ENCODE measurements around the gene ACKR3. TPM values are rescaled to one million over a fixed set of nuclear protein-coding genes. Genes with fewer than 3 reads are reported as not detected.

The ACKR3 gene
- total RNA-seq, 4 donors from 2014 or later: 24.9 to 52.9 (median 51.0) TPM

- no peak for DNase-seq (ENCODE audit: extremely low spot score)
- WGBS: 91% methylated on average over 13 of the region's 13 CpGs
- no peaks in the 10 kb centered on the region for H3K9me3 ChIP-seq
- no peaks in the 10 kb centered on the region for H3K4me1 ChIP-seq
- no peak for TF ChIP-seq POLR2AphosphoS5 (IDR thresholded peaks at IDR 0.05)
- TF ChIP-seq POLR2A (IDR thresholded peaks at IDR 0.05; ENCODE audit: low read depth): no peak
- TF ChIP-seq EP300 (IDR thresholded peaks at IDR 0.05): no peak
- no peak for TF ChIP-seq CTCF (IDR thresholded peaks at IDR 0.05)
- no peak overlapping the region for H3K27ac ChIP-seq (replicated peaks in 1 of 4)
- no peaks in the 10 kb centered on the region for H3K36me3 ChIP-seq
- intact Hi-C loops (cut with DNase I): no loop called here
- peaks cover 0 to 8% (median 0%) of the 10 kb centered on the region in 4 donors for H3K27me3 ChIP-seq
- H3K4me3 ChIP-seq: no peak overlapping the region
These were observed 35.7 kb downstream of the ACKR3 start for GRCh38 chr2:236605345-236605734.

- intact Hi-C loops (cut with DNase I): no loop called here
- no peaks in the 10 kb centered on the region for H3K36me3 ChIP-seq
- no peak for DNase-seq (ENCODE audit: extremely low spot score)
- WGBS: 92% methylated on average over 10 of the region's 10 CpGs
- no peak for TF ChIP-seq EP300 (IDR thresholded peaks at IDR 0.05)
- no peak for TF ChIP-seq CTCF (IDR thresholded peaks at IDR 0.05)
- TF ChIP-seq POLR2AphosphoS5 (IDR thresholded peaks at IDR 0.05): no peak
- no peak for TF ChIP-seq POLR2A (IDR thresholded peaks at IDR 0.05; ENCODE audit: low read depth)
- H3K9me3 ChIP-seq: no peaks in the 10 kb centered on the region
- no peaks in the 10 kb centered on the region for H3K4me1 ChIP-seq
- H3K4me3 ChIP-seq: no peak overlapping the region
- no peak overlapping the region for H3K27ac ChIP-seq (replicated peaks in 1 of 4)
- H3K27me3 ChIP-seq: peaks cover 0 to 8% (median 0%) of the 10 kb centered on the region in 4 donors
These were observed 36.4 kb downstream of the ACKR3 start for GRCh38 chr2:236606023-236606422.

- Histone ChIP-seq H3K27me3 (peaks cover 0 to 8% (median 0%) of the 10 kb centered on the region in 4 donors), H3K36me3 (no peaks in the 10 kb centered on the region), H3K4me3 (no peak overlapping the region), H3K9me3 (no peaks in the 10 kb centered on the region), H3K4me1 (no peaks in the 10 kb centered on the region), H3K27ac (replicated peaks in 1 of 4) (no peak overlapping the region)
- intact Hi-C loops (cut with DNase I): no loop called here
- no peak for TF ChIP-seq POLR2A (IDR thresholded peaks at IDR 0.05; ENCODE audit: low read depth)
- no peak for TF ChIP-seq CTCF (IDR thresholded peaks at IDR 0.05)
- no peak for DNase-seq (ENCODE audit: extremely low spot score)
- WGBS: 85% methylated on average over 9 of the region's 9 CpGs
These were observed 38.0 kb downstream of the ACKR3 start for GRCh38 chr2:236607471-236608187.

- H3K27me3 ChIP-seq: peaks cover 0 to 8% (median 0%) of the 10 kb centered on the region in 4 donors
- no peak for DNase-seq (ENCODE audit: extremely low spot score)
- no peaks in the 10 kb centered on the region for H3K9me3 ChIP-seq
- H3K4me3 ChIP-seq: no peak overlapping the region
- H3K27ac ChIP-seq (replicated peaks in 1 of 4): no peak overlapping the region
- no peaks in the 10 kb centered on the region for H3K4me1 ChIP-seq
- intact Hi-C loops (cut with DNase I): no loop called here
- no peak for TF ChIP-seq POLR2A (IDR thresholded peaks at IDR 0.05; ENCODE audit: low read depth)
- TF ChIP-seq POLR2AphosphoS5 (IDR thresholded peaks at IDR 0.05): no peak
- no peak for TF ChIP-seq CTCF (IDR thresholded peaks at IDR 0.05)
- TF ChIP-seq EP300 (IDR thresholded peaks at IDR 0.05): no peak
- H3K36me3 ChIP-seq: no peaks in the 10 kb centered on the region
- WGBS: 95% methylated on average over 3 of the region's 3 CpGs
These were observed 38.5 kb downstream of the ACKR3 start for GRCh38 chr2:236608188-236608525.

GRCh38 chr2:236608710-236609109, 39.1 kb downstream of the ACKR3 start:
- Histone ChIP-seq H3K27me3 (peaks cover 0 to 8% (median 0%) of the 10 kb centered on the region in 4 donors), H3K36me3 (no peaks in the 10 kb centered on the region), H3K4me1 (no peaks in the 10 kb centered on the region), H3K9me3 (no peaks in the 10 kb centered on the region), H3K4me3 (no peak overlapping the region), H3K27ac (replicated peaks in 1 of 4) (no peak overlapping the region)
- DNase-seq (ENCODE audit: extremely low spot score): no peak
- WGBS: 100% methylated on average over 3 of the region's 3 CpGs
- intact Hi-C loops (cut with DNase I): no loop called here
- TF ChIP-seq CTCF (IDR thresholded peaks at IDR 0.05) (no peak), POLR2AphosphoS5 (IDR thresholded peaks at IDR 0.05) (no peak)
